Loucy (cell line): ENCODE data around the gene PACSIN3.

Experiments used
- EZH2phosphoT487 ChIP-seq: fragments of 200-600 bp; IDR thresholded peaks from 2 replicates; pipeline ENCODE4 v1.6.1; 2018; ENCODE audit warnings: antibody characterized with exemption, mild to moderate bottlenecking, moderate library complexity, borderline replicate concordance
- TF ChIP-seq, protein P1 (sequence below): fragments of 200-600 bp; sonication (generic); conservative IDR thresholded peaks from 2 replicates; pipeline ENCODE4 v1.5.1; 2014; ENCODE audit warnings: mild to moderate bottlenecking, antibody characterized with exemption, low read length

DNA sequence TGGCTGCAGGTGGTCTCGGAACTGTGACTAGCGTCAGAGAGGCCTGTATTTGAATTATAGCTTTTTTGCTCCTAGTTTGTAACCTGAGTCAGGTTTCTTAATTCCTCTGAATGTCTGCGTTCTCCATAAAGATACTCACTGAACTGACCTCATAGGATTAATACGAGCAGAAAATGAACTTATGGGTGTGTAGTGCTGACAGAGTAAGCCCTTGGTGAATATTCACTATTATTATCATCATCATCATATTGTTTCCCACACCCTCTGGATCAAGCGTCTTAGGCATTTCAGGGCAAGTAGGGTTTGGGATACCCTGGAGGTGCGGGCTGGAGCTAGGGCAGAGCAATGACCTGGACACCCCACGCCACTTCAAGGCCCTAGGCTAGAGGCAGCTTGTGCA, 38.6 kb downstream of the PACSIN3 start:
- no peak for TF ChIP-seq EZH2phosphoT487
- TF ChIP-seq, protein P1, sequence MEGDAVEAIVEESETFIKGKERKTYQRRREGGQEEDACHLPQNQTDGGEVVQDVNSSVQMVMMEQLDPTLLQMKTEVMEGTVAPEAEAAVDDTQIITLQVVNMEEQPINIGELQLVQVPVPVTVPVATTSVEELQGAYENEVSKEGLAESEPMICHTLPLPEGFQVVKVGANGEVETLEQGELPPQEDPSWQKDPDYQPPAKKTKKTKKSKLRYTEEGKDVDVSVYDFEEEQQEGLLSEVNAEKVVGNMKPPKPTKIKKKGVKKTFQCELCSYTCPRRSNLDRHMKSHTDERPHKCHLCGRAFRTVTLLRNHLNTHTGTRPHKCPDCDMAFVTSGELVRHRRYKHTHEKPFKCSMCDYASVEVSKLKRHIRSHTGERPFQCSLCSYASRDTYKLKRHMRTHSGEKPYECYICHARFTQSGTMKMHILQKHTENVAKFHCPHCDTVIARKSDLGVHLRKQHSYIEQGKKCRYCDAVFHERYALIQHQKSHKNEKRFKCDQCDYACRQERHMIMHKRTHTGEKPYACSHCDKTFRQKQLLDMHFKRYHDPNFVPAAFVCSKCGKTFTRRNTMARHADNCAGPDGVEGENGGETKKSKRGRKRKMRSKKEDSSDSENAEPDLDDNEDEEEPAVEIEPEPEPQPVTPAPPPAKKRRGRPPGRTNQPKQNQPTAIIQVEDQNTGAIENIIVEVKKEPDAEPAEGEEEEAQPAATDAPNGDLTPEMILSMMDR: no peak
